G401 (cell line): ENCODE measurements around the gene MIX23. TPM values are rescaled to one million over a fixed set of nuclear protein-coding genes. Genes with fewer than 3 reads are reported as not detected.

ENCODE experiments used
- DNase-seq: peaks from one replicate; pipeline ENCODE4 v3.0.0-alpha.2; 2015; ENCODE audit warnings: low spot score
- in situ Hi-C: cut with HindIII; loops from 2 replicates; pipeline ENCODE4 v1.10.0; 2016; ENCODE audit warnings: low sequenced_read_pairs, mixed read lengths
- total RNA-seq: library from RNA; depleted of rRNA; stranded (reverse); fragments of >200 nt; shearing (Covaris generic); gene quantifications from 2 replicates; pipeline ENCODE4 v1.2.3, GENCODE V29; 2014; rRNA removed

MIX23 gene
- total RNA-seq, 1 experiment from 2014 or later, result 93.7 TPM

- DNase-seq, result no peak
- in situ Hi-C loops, result no loop called here
Measured at GRCh38 chr3:122313281-122313680, 69.8 kb downstream of the MIX23 start.

- no peak for DNase-seq
- in situ Hi-C loops, result no loop called here
Measured at GRCh38 chr3:122312826-122313225, 70.2 kb downstream of the MIX23 start.

GRCh38 chr3:122310361-122310760, 72.7 kb downstream of the MIX23 start:
- in situ Hi-C loops, result no loop called here

More at GRCh38 chr3:122310361-122310760, 72.7 kb downstream of the MIX23 start:
- no peak for DNase-seq

Other genes with a start within 250 kb of the MIX23 start
- gene CASR, start 199.6 kb downstream of the MIX23 start, total RNA-seq, result not detected in 2 replicates
- gene CSTA, start 58.0 kb downstream of the MIX23 start, total RNA-seq, result not detected in 2 replicates
- 35.6 and 58.4 TPM in 2 replicates for gene FAM162A, start 951 bp upstream of the MIX23 start, total RNA-seq
- gene WDR5B, start 32.8 kb upstream of the MIX23 start, total RNA-seq, result 1.5 and 3.5 TPM in 2 replicates
- gene KPNA1, start 131.7 kb upstream of the MIX23 start, total RNA-seq, result 30.8 and 58.9 TPM in 2 replicates
- 3.8 and 4.1 TPM in 2 replicates for gene PARP9, start 181.1 kb upstream of the MIX23 start, total RNA-seq
- 4.9 and 5.3 TPM in 2 replicates for gene DTX3L, start 181.1 kb upstream of the MIX23 start, total RNA-seq
- not detected in 2 replicates for gene PARP15, start 194.4 kb upstream of the MIX23 start, total RNA-seq